ENCODE data around the gene ZNF519.
A peak's percentile ranks its signal among the peaks of the same experiment; 100 is the strongest.
"Not testable (repeated sequence)": the region's sequence is repeated elsewhere in the genome, so short reads cannot be mapped to it uniquely, and the experiment has no call there.

Gene ZNF519

GRCh38 chr18:14132271-14132700 is at the start of gene ZNF519:
Gene ZNF519 (minus strand): TSS chr18:14132435. CDS start chr18:14132277, 158 bp downstream.
- DNase-seq (ENCODE audit: low read depth), result peak; percentile 78

GRCh38 chr18:14179306-14179705 is 47.1 kb upstream of the ZNF519 start:
- DNase-seq (ENCODE audit: low read depth), result no peak

- DNase-seq (ENCODE audit: low read depth), result peak; percentile 62
These were observed 46.3 kb upstream of the ZNF519 start for GRCh38 chr18:14178321-14179196.

GRCh38 chr18:14177540-14178320 is 45.5 kb upstream of the ZNF519 start:
- not testable (repeated sequence) for DNase-seq (ENCODE audit: low read depth)

GRCh38 chr18:14175404-14175803 is 43.2 kb upstream of the ZNF519 start:
- DNase-seq (ENCODE audit: low read depth), result not testable (repeated sequence)

GRCh38 chr18:14174706-14175085 is 42.5 kb upstream of the ZNF519 start:
- no peak for DNase-seq (ENCODE audit: low read depth)

- DNase-seq (ENCODE audit: low read depth), result not testable (repeated sequence)
These were observed 41.9 kb upstream of the ZNF519 start for GRCh38 chr18:14174002-14174705.

GRCh38 chr18:14173116-14173951 is 41.1 kb upstream of the ZNF519 start:
- DNase-seq (ENCODE audit: low read depth), result not testable (repeated sequence)

GRCh38 chr18:14172142-14173115 is 40.2 kb upstream of the ZNF519 start:
- not testable (repeated sequence) for DNase-seq (ENCODE audit: low read depth)

GRCh38 chr18:14171301-14172141 is 39.3 kb upstream of the ZNF519 start:
- not testable (repeated sequence) for DNase-seq (ENCODE audit: low read depth)

GRCh38 chr18:14170367-14171036 is 38.3 kb upstream of the ZNF519 start:
- not testable (repeated sequence) for DNase-seq (ENCODE audit: low read depth)

GRCh38 chr18:14162915-14163314 is 30.7 kb upstream of the ZNF519 start:
- not testable (repeated sequence) for DNase-seq (ENCODE audit: low read depth)

- DNase-seq (ENCODE audit: low read depth), result not testable (repeated sequence)
These were observed 19.4 kb upstream of the ZNF519 start for GRCh38 chr18:14151564-14152113.

- not testable (repeated sequence) for DNase-seq (ENCODE audit: low read depth)
These were observed 18.5 kb upstream of the ZNF519 start for GRCh38 chr18:14150766-14151165.

- not testable (repeated sequence) for DNase-seq (ENCODE audit: low read depth)
These were observed 17.7 kb upstream of the ZNF519 start for GRCh38 chr18:14149916-14150420.

- DNase-seq (ENCODE audit: low read depth), result not testable (repeated sequence)
These were observed 17.1 kb upstream of the ZNF519 start for GRCh38 chr18:14149121-14149850.

Data from stimulated activated CD8-positive, alpha-beta memory T cell treated with anti-CD3 and anti-CD28 coated beads, Interleukin-12 subunit alpha, Interleukin-12 subunit beta, amount 100 ng/mL, for 1 hour (primary cell).